K562 treated with DMSO at 1 percent for 4 hours (cell line): ENCODE measurements around the gene SMIM13. TPM values are rescaled to one million over a fixed set of nuclear protein-coding genes. Genes with fewer than 3 reads are reported as not detected.

ENCODE experiments used
- total RNA-seq: library from RNA; unstranded; fragments of 300-600 nt; gene quantifications from 2 replicates; pipeline ENCODE4 v1.2.3, GENCODE V29; 2022; ENCODE audit not compliant: insufficient read depth

SMIM13 gene
- total RNA-seq, result 10.7 and 11.9 TPM in 2 replicates

DNA sequence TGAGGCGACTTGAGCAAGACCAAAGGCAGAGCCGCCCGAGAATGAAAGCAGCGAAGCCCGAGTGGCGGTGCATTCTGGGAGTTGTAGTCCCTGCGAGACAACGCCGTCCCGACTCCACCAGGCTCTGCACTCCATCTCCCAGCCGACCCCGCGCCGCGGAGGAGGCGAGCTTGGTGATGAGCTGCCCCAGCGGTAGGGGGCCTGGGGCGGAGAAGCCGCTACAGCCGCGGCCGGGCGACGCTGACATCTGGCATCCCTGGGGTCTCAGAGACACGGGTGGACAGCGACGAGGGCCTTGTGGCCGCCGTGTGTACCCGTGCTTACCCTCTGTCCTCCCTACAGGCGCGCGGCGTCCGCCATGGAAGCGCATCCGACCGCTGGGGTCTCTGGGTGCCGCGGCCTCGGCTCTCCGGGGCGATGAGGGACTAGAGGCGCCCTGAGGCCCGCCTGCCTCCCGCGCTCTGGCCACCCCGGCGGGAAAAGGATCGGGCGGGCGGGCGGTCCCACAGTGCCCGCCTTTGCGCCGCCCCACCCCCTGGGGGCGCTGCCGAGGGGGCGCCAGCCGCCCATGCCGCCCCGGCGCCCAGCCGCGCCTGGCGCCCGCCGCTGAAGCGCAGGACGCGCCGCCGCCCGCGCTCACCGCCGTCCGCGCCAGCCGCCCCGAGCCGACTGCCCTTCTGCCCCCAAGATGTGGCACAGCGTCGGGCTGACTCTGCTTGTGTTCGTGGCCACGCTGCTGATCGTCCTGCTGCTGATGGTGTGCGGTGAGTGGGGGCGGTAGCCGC is at the start of gene SMIM13:
Gene SMIM13, plus strand, starts transcription at position 209 of the 785 bp plus-strand sequence. Its CDS starts 480 bp downstream, at position 689.

DNA sequence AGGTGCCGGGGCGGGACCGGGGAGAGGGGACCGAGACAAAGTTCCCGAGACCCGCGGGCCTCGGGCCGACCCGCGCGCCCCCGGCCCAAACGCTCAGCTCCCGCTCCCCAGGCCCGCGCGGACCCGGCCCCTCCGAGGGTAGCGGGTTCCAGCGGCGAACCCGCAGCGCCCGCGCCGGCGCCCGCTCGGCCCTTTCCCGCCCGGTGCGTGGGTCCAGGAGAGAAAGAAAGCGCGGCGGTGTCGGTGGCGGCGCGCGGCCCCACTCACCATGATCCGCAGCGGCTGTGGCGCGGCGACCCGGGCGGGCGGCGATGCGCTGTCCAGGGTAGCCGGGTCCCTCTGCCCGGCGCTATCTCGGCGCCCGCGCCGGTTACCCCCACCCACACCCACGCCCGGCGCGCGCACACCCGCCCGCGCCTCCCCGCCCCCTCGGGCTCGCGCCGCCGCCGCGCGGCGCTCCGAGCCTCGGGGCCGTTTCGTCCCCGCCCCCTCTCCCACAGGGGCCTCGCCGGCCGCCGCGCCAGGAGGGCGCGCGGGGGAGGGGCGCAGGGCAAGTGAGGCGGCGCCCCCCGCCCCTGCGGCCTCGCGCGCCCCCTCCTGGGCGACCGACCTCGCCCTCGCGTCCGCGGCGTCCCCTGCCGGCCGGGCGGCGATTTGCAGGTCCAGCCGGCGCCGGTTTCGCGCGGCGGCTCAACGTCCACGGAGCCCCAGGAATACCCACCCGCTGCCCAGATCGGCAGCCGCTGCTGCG is 49.5 kb upstream of the SMIM13 start, which contains the start of gene ELOVL2:
Gene ELOVL2, minus strand, starts transcription at position 345 of the 751 bp plus-strand sequence. Its CDS starts 75 bp downstream, at position 270.

DNA sequence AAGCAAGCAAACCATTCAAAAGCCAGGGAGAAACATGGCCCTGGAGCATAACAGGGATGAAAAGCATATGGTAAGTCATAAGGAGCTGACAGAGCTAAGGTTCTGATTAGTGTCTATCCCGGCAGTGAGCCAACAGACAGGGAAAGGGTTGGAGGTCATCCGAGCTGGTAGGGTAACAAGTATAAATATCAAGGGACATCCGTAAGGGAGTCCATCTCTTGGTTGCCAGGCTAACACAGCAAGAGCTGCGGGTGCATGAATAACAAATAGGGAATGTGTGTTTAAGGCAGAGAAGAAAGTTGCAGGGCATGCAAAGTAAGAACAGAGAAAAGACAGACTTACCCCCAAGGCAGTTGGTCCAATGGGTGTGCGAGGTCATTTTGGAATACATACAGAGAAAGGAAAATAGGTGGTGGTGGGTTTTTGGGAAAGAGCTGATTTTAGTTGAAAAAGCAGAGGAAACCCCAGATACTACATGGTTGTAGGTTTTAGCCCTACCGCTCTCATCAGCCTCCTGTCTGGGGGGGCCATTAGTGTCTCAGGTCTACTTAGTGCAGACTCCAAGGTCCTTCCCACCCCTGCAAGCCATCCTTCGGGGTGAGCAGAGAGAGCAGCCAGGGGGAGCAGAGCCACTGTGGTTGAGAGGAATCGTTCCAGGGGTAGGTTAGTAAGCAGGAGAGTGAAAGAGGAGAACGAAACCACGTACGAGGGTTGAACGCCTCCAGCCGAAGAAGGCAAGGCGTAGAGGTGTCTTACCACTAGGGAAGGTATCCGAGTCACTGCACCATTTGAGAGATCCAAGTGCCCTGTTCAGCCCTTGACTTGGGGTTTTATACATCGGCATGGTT is 17.5 kb downstream of the SMIM13 start, which contains the start of gene ERVFRD-1:
Gene ERVFRD-1, minus strand, starts transcription at position 805 of the 848 bp plus-strand sequence. CDS start 6,415 bp downstream, outside the sequence.

Other genes starting within 250 kb of the SMIM13 start
- gene GCM2, start 211.8 kb upstream of the SMIM13 start, total RNA-seq, result not detected in 2 replicates
- 7.3 TPM in 2 replicates for gene SYCP2L, start 206.8 kb upstream of the SMIM13 start, total RNA-seq
- 0.23 TPM in 1 of 2 replicates, not detected in the other for gene ELOVL2, start 49.5 kb upstream of the SMIM13 start, total RNA-seq
- 1.3 and 1.5 TPM in 2 replicates for gene ERVFRD-1, start 17.9 kb downstream of the SMIM13 start, total RNA-seq
- 0.56 and 1.2 TPM in 2 replicates for gene NEDD9, start 138.8 kb downstream of the SMIM13 start, total RNA-seq